NB4 (cell line): Measurements from ENCODE around the gene AFAP1L1.

Experiments used
- DNase-seq: peaks from one replicate; pipeline ENCODE4 v3.0.0; 2010; ENCODE audit warnings: low read depth
- H3K4me3 ChIP-seq: one replicate; pipeline ENCODE4 v1.5.1; 2011; ENCODE audit warnings: mild to moderate bottlenecking, low read depth, low read length, moderate library complexity
- MAX ChIP-seq: IDR thresholded peaks from 2 replicates; pipeline ENCODE4 v1.6.1; 2011; ENCODE audit warnings: low read depth, low read length
- MYC ChIP-seq: IDR thresholded peaks from 2 replicates; pipeline ENCODE4 v1.6.1; 2011; ENCODE audit warnings: low read depth, low read length
- POLR2A ChIP-seq: IDR thresholded peaks from 2 replicates; pipeline ENCODE4 v1.6.1; 2011; ENCODE audit warnings: mild to moderate bottlenecking; ENCODE audit not compliant: insufficient read length; ENCODE audit errors: extremely low read depth
- TF ChIP-seq, protein P1 (sequence below): IDR thresholded peaks from one replicate; pipeline ENCODE4 v1.5.1; 2012; ENCODE audit warnings: low read depth, low read length

Gene AFAP1L1

GRCh38 chr5:149315753-149316152, 44.1 kb downstream of the AFAP1L1 start:
- no peak overlapping the region for H3K4me3 ChIP-seq
- DNase-seq: no peak
- TF ChIP-seq POLR2A (no peak), MYC (no peak), MAX (no peak)
- TF ChIP-seq, protein P1, sequence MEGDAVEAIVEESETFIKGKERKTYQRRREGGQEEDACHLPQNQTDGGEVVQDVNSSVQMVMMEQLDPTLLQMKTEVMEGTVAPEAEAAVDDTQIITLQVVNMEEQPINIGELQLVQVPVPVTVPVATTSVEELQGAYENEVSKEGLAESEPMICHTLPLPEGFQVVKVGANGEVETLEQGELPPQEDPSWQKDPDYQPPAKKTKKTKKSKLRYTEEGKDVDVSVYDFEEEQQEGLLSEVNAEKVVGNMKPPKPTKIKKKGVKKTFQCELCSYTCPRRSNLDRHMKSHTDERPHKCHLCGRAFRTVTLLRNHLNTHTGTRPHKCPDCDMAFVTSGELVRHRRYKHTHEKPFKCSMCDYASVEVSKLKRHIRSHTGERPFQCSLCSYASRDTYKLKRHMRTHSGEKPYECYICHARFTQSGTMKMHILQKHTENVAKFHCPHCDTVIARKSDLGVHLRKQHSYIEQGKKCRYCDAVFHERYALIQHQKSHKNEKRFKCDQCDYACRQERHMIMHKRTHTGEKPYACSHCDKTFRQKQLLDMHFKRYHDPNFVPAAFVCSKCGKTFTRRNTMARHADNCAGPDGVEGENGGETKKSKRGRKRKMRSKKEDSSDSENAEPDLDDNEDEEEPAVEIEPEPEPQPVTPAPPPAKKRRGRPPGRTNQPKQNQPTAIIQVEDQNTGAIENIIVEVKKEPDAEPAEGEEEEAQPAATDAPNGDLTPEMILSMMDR: no peak

- peak; percentile 53 for DNase-seq
- no peak overlapping the region for H3K4me3 ChIP-seq
- TF ChIP-seq, protein P1: peak; percentile 66
- TF ChIP-seq MAX (no peak), POLR2A (no peak), MYC (0 out of 2 replicates have a peak, but pooled peaks have one; percentile 20)
Observed at GRCh38 chr5:149317281-149318048, 45.8 kb downstream of the AFAP1L1 start.

GRCh38 chr5:149319174-149319573, 47.5 kb downstream of the AFAP1L1 start:
- no peak for DNase-seq
- TF ChIP-seq MYC (no peak), MAX (no peak), POLR2A (no peak)
- TF ChIP-seq, protein P1: no peak
- no peak overlapping the region for H3K4me3 ChIP-seq

- DNase-seq: no peak
- H3K4me3 ChIP-seq: no peak overlapping the region
Observed at GRCh38 chr5:149320791-149321330, 49.2 kb downstream of the AFAP1L1 start.

DNA sequence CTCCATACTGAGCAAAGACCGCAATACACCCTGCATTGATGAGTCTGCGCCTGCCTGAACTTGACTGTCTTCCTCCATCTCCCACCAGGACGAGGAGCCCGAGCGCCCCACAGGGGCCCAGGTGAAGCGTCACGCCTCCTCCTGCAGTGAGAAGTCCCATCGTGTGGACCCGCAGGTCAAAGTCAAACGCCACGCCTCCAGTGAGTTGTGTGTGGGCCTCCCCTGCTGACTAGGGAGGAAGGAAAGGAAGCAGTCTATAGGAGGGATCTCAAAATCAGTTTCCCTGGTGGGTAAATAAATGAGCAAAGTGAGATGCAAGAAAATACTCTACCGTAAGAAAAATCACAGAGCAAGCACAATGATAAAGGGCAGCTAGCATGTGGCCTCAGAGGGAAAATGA, 50.9 kb downstream of the AFAP1L1 start:
- DNase-seq: no peak
- H3K4me3 ChIP-seq: no peak overlapping the region
- TF ChIP-seq, protein P1: no peak
- TF ChIP-seq MAX (no peak), MYC (no peak), POLR2A (no peak)

More at GRCh38 chr5:149320791-149321330, 49.2 kb downstream of the AFAP1L1 start:
- TF ChIP-seq MAX: no peak
- TF ChIP-seq MYC: no peak

- no peak overlapping the region for H3K4me3 ChIP-seq
- no peak for DNase-seq
- TF ChIP-seq MAX (no peak), MYC (no peak), POLR2A (no peak)
- TF ChIP-seq, protein P1: no peak
Observed at GRCh38 chr5:149323210-149323609, 51.6 kb downstream of the AFAP1L1 start.
